Cardiac muscle cell (in vitro differentiated cells and primary cell): Measurements from ENCODE around the gene ARMC9. TPM values are rescaled to one million over a fixed set of nuclear protein-coding genes. Genes with fewer than 3 reads are reported as not detected.

ENCODE experiments used
- DNase-seq, 2 donors: peaks; one replicate each; pipeline versions ENCODE4 v3.0.0 to v3.0.0-alpha.2; 2010 to 2017; ENCODE audit warnings: low read depth in 1 of 2, low spot score in 1 of 2
- H3K27ac ChIP-seq: fragments of 200-600 bp; sonication (generic); 2 replicates; pipeline ENCODE4 v1.5.1; 2016
- H3K27me3 ChIP-seq: fragments of 200-600 bp; sonication (generic); 2 replicates; pipeline ENCODE4 v1.6.0; 2016; ENCODE audit warnings: control low read depth
- H3K36me3 ChIP-seq: fragments of 200-600 bp; sonication (generic); 2 replicates; pipeline ENCODE4 v1.5.1; 2016; ENCODE audit warnings: control low read depth
- H3K4me1 ChIP-seq: fragments of 200-600 bp; sonication (generic); 2 replicates; pipeline ENCODE4 v1.8.1; 2017; ENCODE audit warnings: low read depth, mild to moderate bottlenecking, mixed run types
- H3K4me3 ChIP-seq: fragments of 200-600 bp; sonication (generic); 2 replicates; pipeline ENCODE4 v1.5.1; 2016; ENCODE audit warnings: mild to moderate bottlenecking
- H3K9me3 ChIP-seq: fragments of 200-600 bp; sonication (generic); 2 replicates; pipeline ENCODE4 v1.5.1; 2017; ENCODE audit warnings: low read depth, mild to moderate bottlenecking, control low read depth
- CTCF ChIP-seq: IDR thresholded peaks from 2 replicates; pipeline ENCODE4 v1.5.1; 2012; ENCODE audit warnings: low read depth, mild to moderate bottlenecking, low read length
- polyA plus RNA-seq: library from polyadenylated mRNA; unstranded; fragments of >200 nt; fragmentation: Nextera tagmentation; extraction: Ambion mirVana; gene quantifications from 2 replicates; pipeline ENCODE4 v1.2.1, GENCODE V29; 2016
- total RNA-seq: library from RNA; depleted of rRNA; stranded (reverse); fragments of >200 nt; gene quantifications from 2 replicates; pipeline ENCODE4 v1.2.3, GENCODE V29; 2016

ARMC9 gene
- total and polyA plus RNA-seq, 2 experiments from 2014 or later = 27.4 to 30.0 TPM

GRCh38 chr2:231325826-231326225 lies 127.4 kb downstream of the ARMC9 start:
- Histone ChIP-seq H3K27ac (no peak overlapping the region), H3K27me3 (no peaks in the 10 kb centered on the region), H3K9me3 (no peaks in the 10 kb centered on the region), H3K36me3 (no peaks in the 10 kb centered on the region), H3K4me3 (no peak overlapping the region), H3K4me1 (peaks cover 7% of the 10 kb centered on the region)
- no peak for DNase-seq
- TF ChIP-seq CTCF = no peak

- Histone ChIP-seq H3K27ac (no peak overlapping the region), H3K9me3 (no peaks in the 10 kb centered on the region), H3K36me3 (no peaks in the 10 kb centered on the region), H3K27me3 (no peaks in the 10 kb centered on the region), H3K4me3 (no peak overlapping the region), H3K4me1 (peaks cover 5% of the 10 kb centered on the region)
- no peak for DNase-seq
- TF ChIP-seq CTCF = no peak
These were observed 128.0 kb downstream of the ARMC9 start for GRCh38 chr2:231326404-231326803.

DNA sequence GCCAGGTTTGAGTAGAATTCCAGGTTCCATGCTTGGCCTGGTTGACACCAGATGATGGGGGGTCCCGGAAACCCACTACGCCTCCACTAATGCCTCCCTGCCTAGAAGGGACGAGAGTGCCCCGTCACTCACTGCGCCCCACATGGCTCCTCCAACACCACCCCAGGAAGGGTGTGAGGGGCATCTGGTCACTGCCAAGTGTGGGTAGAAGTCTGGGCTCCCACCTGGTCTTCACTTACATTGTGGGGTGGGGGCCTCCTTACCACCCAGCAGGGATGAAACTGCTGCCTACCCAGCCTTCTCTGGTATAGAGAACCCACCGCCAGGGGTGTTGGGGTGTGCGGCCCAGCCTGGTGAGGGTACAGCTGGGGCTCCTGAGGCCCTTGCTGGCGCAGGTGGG lies 131.9 kb downstream of the ARMC9 start:
- Histone ChIP-seq H3K27ac (no peak overlapping the region), H3K9me3 (no peaks in the 10 kb centered on the region), H3K36me3 (no peaks in the 10 kb centered on the region), H3K27me3 (no peaks in the 10 kb centered on the region), H3K4me3 (no peak overlapping the region), H3K4me1 (no peaks in the 10 kb centered on the region)
- no peak for DNase-seq
- no peak for TF ChIP-seq CTCF

DNA sequence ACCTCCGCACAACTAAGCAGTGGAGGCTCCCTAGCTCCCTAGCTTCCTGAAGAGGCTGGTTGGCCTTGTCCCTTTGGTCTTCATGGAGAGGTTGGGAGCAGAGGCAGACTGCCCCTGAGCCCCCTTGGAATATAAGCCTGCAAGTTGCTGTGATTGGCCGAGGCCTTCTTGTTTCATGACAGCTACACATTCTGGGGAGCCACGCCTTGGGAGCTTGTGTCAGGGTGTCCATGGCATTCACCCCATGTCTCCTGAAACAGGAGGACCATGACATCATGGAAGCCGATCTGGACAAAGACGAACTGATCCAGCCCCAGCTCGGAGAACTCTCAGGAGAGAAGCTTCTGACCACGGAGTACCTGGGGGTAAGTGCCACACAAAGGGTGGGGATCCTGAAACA lies 133.1 kb downstream of the ARMC9 start:
- H3K36me3 ChIP-seq = no peaks in the 10 kb centered on the region
- no peak for TF ChIP-seq CTCF
- no peak for DNase-seq

DNA sequence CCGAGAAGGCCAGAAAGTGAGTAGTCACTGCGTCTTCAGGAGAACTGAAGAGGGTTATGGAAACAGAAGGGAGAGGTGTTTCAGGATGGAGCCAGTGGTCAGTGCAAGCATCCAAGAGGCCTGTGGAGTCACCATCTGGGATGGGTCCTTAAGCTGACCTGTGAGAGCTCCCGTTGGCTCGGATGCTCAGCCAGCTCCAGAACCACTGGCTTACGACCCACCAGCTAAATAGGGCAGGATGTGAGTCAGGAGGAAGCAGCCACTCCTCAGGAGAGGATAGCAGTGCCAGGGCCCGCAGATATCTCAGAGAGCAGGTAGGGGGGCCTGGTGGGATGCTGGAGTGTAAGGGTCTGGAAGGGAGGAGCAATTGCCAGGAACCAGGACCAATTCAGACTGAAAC lies 134.0 kb downstream of the ARMC9 start:
- Histone ChIP-seq H3K4me3 (no peak overlapping the region), H3K27me3 (no peaks in the 10 kb centered on the region), H3K9me3 (no peaks in the 10 kb centered on the region), H3K36me3 (no peaks in the 10 kb centered on the region), H3K27ac (no peak overlapping the region), H3K4me1 (peaks cover 5% of the 10 kb centered on the region)
- TF ChIP-seq CTCF = no peak
- no peak for DNase-seq

More for the DNA sequence above, 133.1 kb downstream of the ARMC9 start:
- no peak overlapping the region for H3K4me3 ChIP-seq
- peaks cover 1% of the 10 kb centered on the region for H3K4me1 ChIP-seq
- no peaks in the 10 kb centered on the region for H3K9me3 ChIP-seq
- no peak overlapping the region for H3K27ac ChIP-seq
- no peaks in the 10 kb centered on the region for H3K27me3 ChIP-seq

GRCh38 chr2:231332872-231333500 lies 134.6 kb downstream of the ARMC9 start:
- no peak overlapping the region for H3K4me3 ChIP-seq
- peaks cover 11% of the 10 kb centered on the region for H3K4me1 ChIP-seq
- no peaks in the 10 kb centered on the region for H3K27me3 ChIP-seq
- TF ChIP-seq CTCF = no peak
- H3K36me3 ChIP-seq = no peaks in the 10 kb centered on the region
- H3K27ac ChIP-seq = no peak overlapping the region
- DNase-seq = no peak
- no peaks in the 10 kb centered on the region for H3K9me3 ChIP-seq
